Endothelial cell of coronary artery (primary cell): ENCODE data around the gene KPNA6. TPM values are rescaled to one million over a fixed set of nuclear protein-coding genes. Genes with fewer than 3 reads are reported as not detected.

Source experiments
- total RNA-seq: library from RNA; depleted of rRNA; stranded (reverse); fragments of >200 nt; gene quantifications from 2 replicates; pipeline ENCODE4 v1.2.3, GENCODE V29; 2014

The KPNA6 gene
- total RNA-seq = 28.3 and 32.8 TPM in 2 replicates

DNA sequence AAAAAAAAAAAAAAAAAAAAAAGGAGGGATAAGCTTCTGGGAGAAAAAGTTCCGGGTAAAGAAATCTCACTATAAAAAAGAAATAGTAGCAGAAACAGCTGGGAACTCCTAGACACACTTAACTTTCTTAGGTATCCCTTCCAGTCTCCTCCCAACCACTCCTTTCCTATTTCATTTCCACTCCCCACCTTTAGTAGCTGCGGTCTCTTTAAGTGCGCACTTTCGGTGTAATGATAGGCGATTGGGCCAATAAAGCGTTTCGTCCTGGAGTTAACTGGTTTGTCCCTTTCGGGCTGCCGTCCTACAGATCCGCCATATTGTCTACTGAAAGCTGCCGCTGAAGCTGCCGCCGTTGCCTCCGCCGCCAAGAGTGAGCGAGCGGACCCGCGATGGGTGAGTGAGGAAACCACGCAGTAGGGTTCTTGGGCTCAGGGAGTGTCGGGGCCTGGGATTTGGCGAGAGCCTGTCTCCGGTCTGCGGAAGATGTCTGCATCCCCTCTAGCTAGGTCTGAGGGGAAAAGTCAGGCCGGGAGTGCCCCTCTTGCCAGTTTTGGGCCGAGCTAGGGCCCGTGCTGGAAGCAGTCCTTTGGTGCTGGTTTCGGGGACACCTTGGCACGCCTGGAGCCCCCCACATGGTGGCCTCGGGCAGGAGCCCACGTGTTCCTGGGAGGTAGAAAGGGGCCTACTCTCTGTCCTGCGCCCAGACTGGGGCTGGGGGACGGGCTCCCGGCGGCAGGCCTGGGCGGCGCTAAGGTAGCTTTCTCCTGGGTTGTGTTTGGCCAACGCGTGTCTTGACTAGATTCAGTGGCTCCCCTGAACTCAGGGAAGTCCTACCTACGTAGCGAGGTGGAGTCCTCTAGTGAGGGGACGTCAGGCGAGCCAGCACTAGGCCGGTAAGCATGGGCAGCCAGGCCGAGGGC, at the start of gene KPNA6:
KPNA6 (plus strand) TSS at position 315 of the 920 bp plus-strand sequence; CDS start at position 390, 75 bp downstream.

DNA sequence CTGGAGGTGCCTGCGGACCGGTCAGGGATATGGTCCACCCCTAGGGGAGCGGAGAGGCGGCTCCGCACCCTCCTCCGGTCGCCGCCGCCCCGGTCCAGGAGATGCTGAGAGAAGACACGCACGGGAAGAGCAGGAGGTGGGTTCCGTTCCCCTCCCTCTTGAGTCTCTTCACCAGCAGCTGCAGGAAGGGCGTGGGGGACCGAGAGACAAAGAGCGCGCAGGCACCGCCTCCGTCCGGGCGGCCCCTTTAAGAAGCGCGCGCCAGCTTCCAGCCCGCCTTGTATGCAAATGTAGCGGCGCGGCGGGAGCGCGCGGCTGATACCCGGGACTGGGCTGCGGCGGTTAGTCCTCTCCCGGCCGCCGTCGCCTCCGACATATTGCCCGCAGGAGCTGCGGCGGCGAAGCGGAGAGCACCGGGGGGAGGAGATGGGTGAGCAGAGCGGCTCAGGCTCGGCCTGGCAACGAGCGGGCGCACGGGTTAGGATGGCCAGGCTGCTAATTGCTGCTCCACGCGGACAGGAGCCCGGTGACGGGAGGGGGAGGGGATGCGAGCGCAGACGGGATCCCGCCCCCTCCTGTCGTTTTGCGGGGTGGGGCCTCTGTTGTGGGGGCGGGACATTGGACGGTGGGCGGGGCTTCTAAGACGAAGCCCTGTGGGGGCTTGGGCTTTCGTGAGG, 35.1 kb upstream of the KPNA6 start, which contains the start of gene TMEM39B:
TMEM39B (plus strand) TSS at position 318 of the 677 bp plus-strand sequence; CDS start at position 427, 109 bp downstream.

DNA sequence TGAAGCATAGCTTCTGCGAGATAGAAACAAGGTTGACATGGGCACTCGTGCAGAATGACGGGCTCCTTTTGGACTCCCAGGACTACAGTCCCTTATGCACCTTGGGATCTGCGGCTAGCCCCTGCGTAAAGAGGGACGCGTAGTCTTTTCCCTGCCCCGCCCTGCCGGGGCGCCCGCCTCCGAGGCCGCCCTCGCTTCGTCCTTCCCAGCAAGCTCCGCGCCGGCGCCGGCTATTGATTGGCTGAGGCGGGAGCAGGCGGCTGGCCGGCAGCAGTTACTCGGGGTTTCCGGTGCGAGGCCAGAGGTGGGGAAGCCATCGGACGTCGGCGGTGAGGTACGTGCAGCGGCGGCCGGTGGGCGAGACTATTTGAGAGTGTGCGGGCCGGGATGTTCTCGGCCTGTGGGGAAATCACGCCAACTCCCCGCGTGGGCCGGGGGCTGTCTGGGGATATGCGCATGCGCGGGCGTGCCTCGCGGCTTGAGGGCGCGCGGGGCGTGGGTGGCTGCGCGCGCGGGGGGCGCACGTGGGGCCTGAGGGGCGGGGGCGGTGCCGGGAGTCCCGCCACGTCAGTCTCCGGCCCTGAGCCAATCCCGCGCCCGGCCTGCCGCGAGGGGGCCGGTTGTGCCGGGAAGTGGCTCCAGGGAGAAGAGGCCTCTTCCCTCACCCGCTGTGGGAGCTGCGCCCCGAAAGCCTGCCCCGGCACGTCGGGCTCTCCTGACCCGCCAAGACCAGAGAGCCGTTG, 71.8 kb downstream of the KPNA6 start, which contains the start of gene TXLNA:
TXLNA (plus strand) TSS at position 233 of the 743 bp plus-strand sequence. CDS start 671 bp downstream, outside the sequence.

DNA sequence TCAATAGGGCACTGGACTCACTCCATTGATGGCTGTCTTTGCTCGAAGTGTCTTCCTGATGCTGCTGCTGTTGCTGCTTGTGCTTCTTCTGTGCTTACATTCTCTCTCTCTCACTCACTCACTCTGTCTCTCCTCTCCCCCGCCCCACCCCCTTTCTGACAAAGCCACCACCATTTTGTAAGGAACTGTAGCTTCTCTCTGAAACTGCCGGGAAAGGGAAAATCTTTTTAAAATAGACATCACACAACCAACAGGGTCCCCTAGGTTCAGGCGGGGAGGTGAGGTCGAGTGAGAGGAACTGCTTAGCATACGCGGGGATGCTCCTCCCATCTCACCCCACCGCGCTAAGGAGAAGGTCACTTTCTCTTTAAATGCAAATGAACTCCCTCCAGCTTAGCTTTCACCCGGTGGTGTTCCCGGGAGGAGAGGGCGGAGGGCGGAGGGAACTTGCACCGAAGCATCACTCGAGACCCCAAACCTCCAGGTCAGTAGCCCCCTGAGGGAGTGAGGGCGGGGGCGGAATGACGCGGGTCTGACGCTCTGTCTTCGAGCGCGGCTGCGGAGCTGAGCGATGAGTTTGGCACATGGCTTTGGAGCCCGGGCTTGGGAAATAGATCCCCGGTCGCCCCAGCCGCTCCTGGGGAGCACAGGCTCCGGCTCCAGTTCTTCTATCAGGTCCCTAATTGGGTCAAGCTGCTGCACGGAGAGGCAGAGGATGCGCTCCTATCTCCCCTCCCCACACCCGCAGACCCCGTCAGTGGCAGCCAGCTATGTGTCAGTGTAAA, 92.6 kb downstream of the KPNA6 start, which contains the start of gene CCDC28B:
CCDC28B (plus strand) TSS at position 370 of the 785 bp plus-strand sequence. CDS start 1,341 bp downstream, outside the sequence.

DNA sequence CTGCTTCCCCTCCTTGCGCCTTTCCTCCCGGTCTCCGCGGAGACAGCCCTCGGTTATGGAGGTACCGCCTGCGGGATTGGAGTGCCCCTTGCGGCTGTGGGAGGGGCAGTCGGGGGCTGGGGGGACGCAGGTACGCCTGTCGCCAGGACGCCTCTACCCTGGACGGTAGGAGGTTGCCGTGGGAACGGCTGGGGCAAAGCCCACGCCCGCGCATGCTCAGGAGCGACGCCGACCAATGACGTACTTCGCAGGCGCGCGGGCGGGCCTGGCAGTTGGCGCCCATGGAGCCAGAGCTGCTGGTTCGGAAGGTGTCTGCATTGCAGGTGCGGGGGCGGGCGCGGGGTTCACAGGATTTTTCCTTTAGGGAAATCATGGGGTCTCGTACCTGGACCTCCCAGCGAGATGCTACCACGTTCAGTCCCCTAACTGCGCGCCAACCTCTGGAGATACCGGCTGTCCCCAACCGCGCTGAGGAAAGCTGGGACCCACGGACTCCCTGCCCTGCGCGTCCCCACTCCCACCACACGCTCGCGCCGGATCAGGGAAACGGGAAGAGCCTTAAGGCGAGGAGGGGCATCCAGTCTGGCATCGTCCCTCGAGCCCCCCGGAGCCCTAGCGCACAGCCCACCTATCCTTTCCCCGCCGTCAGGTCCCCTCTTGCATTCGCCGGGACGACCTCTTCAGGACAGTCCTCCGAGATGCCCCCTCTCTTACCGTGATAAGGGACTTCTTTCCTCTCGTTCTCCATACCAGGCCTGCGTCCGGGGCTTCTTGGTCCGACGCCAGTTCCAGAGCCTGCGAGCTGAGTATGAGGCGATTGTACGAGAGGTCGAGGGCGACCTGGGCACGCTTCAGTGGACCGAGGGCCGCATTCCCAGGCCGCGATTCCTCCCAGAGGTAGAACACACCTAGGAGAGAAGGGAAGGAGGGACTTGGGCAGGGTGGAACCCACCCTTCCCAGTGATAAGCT, 97.8 kb downstream of the KPNA6 start, which contains the start of gene IQCC:
IQCC (plus strand) TSS at position 271 of the 970 bp plus-strand sequence; CDS start at position 282, 11 bp downstream.

DNA sequence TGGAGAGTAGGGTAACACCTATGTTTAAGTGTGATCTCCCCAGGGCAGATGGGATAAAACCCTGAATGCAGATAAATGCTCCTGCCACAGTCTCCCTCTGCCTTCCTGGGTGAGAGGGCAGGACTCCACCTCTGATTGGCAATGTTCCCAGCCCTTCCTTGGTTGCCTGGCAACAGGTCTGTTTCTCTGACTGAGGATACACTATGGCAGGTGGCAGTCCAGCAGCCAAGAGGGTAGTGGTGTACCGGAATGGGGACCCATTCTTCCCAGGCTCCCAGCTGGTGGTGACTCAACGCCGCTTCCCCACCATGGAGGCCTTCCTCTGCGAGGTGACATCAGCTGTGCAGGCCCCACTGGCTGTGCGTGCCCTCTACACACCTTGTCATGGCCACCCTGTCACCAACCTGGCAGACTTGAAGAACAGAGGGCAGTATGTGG, 101.1 kb downstream of the KPNA6 start, which contains the start of gene DCDC2B:
DCDC2B (plus strand) TSS at position 199 of the 438 bp plus-strand sequence; CDS start at position 204, 5 bp downstream.

DNA sequence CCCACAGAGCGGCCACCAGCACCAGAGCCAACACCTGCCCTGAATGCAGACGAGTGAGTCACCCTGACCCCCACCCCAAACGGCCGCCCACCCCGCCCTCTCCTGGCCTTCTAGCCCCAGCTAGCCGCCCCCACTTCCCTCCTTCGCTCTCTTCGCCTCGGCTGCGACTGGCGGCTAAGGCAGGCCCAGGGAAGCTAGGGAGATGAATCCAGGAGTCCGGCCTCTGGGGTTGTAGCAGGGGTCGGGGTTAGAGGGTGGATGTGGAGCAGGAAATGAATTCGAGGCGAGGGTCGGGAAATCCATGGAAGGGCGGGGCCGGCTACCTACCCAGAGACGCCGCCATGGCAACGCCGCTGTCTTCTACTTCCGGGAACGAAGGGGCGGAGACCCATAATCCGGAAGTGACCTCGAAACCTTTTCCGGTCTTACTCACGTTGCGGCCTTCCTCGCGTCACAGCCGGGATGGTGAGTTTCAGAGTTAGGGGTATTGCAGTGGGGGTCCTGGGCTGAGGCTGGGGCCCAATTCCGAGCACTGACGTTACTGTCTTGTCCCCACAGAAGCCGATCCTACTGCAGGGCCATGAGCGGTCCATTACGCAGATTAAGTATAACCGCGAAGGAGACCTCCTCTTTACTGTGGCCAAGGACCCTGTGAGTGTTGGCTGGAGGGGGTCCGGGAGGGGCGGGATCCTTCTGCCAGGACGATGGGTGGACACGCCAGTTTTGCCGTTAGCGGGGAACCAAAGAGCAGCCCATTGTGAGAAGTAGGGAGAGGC, 114.3 kb downstream of the KPNA6 start, which contains the start of the genes EIF3I and TMEM234:
EIF3I (plus strand) TSS at position 428 of the 776 bp plus-strand sequence; CDS start at position 463, 35 bp downstream.
TMEM234 (minus strand) TSS at position 374 of the 776 bp plus-strand sequence; CDS start at position 343, 31 bp downstream.

Other genes starting within 250 kb of the KPNA6 start
- 262 and 303 TPM in 2 replicates for gene PTP4A2, start 169.7 kb upstream of the KPNA6 start, total RNA-seq
- 53.1 and 68.0 TPM in 2 replicates for gene KHDRBS1, start 94.2 kb upstream of the KPNA6 start, total RNA-seq
- gene TMEM39B, start 35.1 kb upstream of the KPNA6 start, total RNA-seq = 10.6 and 11.8 TPM in 2 replicates
- 69.9 and 73.1 TPM in 2 replicates for gene TXLNA, start 71.6 kb downstream of the KPNA6 start, total RNA-seq
- gene CCDC28B, start 92.5 kb downstream of the KPNA6 start, total RNA-seq = 18.3 and 20.1 TPM in 2 replicates
- gene IQCC, start 97.6 kb downstream of the KPNA6 start, total RNA-seq = 1.3 and 1.4 TPM in 2 replicates
- not detected in 2 replicates for gene DCDC2B, start 101.0 kb downstream of the KPNA6 start, total RNA-seq
- gene TMEM234, start 114.3 kb downstream of the KPNA6 start, total RNA-seq = 12.7 and 16.3 TPM in 2 replicates
- 313 and 378 TPM in 2 replicates for gene EIF3I, start 114.4 kb downstream of the KPNA6 start, total RNA-seq
- 1.7 and 9.8 TPM in 2 replicates for gene FAM167B, start 139.2 kb downstream of the KPNA6 start, total RNA-seq
- 0.09 TPM in 1 of 2 replicates, not detected in the other for gene LCK, start 143.2 kb downstream of the KPNA6 start, total RNA-seq
- 118 and 146 TPM in 2 replicates for gene HDAC1, start 184.0 kb downstream of the KPNA6 start, total RNA-seq
- 76.6 and 108 TPM in 2 replicates for gene MARCKSL1, start 228.2 kb downstream of the KPNA6 start, total RNA-seq